K562 (cell line): ENCODE data around the gene NEDD4L. TPM values are rescaled to one million over a fixed set of nuclear protein-coding genes. Genes with fewer than 3 reads are reported as not detected.
A peak's percentile ranks its signal among the peaks of the same experiment; 100 is the strongest.

Experiments
- ATAC-seq: fragments of 200-7000 bp; cut with Tn5 transposase; 3 replicates; pipeline ENCODE4 v1.9.1; 2020; ENCODE audit warnings: moderate library complexity
- BruUV-seq: library from RNA; stranded (reverse); fragments of 400-500 nt; replicated peaks from 2 replicates; lab custom pipeline; 2021; lab: Mats Ljungman, UMichigan
- CTCF ChIA-PET: fragments of 300-600 bp; formaldehyde crosslinking; extraction: SDS; loops from one replicate; lab custom pipeline; 2021; ENCODE audit warnings: low intra/inter-chr PET ratio; lab: Yijun Ruan, JAX
- POLR2A ChIA-PET: fragments of 300-600, 350-650 bp; sonication (Branson Sonifier 250); formaldehyde crosslinking; extraction: SDS; loops from one replicate; lab custom pipeline; 2021; ENCODE audit warnings: antibody characterized with exemption, inconsistent platforms; lab: Yijun Ruan, JAX
- DNase-seq, 4 experiments: peaks; one replicate each; pipeline versions ENCODE4 v3.0.0 to v3.0.0-alpha.2; 2011 to 2018; ENCODE audit warnings: low spot score in 3 of 4, mixed read lengths in 3 of 4; ENCODE audit errors: extremely low read depth in 1 of 4
- FAIRE-seq: peaks from 2 replicates; lab custom pipeline; 2011; peaks lifted over from hg19 to GRCh38; lab: Jason Lieb, UNC
- H2AFZ ChIP-seq: 2 replicates; pipeline ENCODE4 v1.6.0; 2011; ENCODE audit warnings: low read depth, low read length, control low read depth, inconsistent platforms
- H3K27ac ChIP-seq: fragments of 200-600 bp; 3 replicates; pipeline ENCODE4 v1.8.0; 2011; ENCODE audit warnings: low read depth, mild to moderate bottlenecking, control low read depth, inconsistent platforms, low read length, moderate library complexity, mixed read lengths; ENCODE audit errors: extremely low read depth
- H3K27me3 ChIP-seq, 2 experiments: fragments of 300-600 bp in 1 of 2; 2 replicates in 1 of 2; 3 replicates in 1 of 2; pipeline versions ENCODE4 v1.6.0 to v1.8.0; 2011; ENCODE audit warnings: inconsistent platforms in 2 of 2, low read length in 2 of 2, mild to moderate bottlenecking in 1 of 2, mixed read lengths in 1 of 2, moderate library complexity in 1 of 2; ENCODE audit not compliant: control insufficient read depth in 2 of 2, insufficient read depth in 2 of 2
- H3K36me3 ChIP-seq: fragments of 300-600 bp; 3 replicates; pipeline ENCODE4 v1.8.0; 2011; ENCODE audit warnings: mild to moderate bottlenecking, low read length, inconsistent platforms; ENCODE audit not compliant: control insufficient read depth, insufficient read depth
- H3K4me1 ChIP-seq, 2 experiments: fragments of 200-600 bp in 1 of 2; replicated peaks in 1 of 2; 2 replicates in 1 of 2; 3 replicates in 1 of 2; pipeline versions ENCODE4 v1.5.1 to v1.8.0; 2011; ENCODE audit warnings: inconsistent platforms in 2 of 2, low read length in 2 of 2, mild to moderate bottlenecking in 1 of 2, mixed read lengths in 1 of 2, moderate library complexity in 1 of 2; ENCODE audit not compliant: control insufficient read depth in 2 of 2, insufficient read depth in 2 of 2
- H3K4me2 ChIP-seq: 2 replicates; pipeline ENCODE4 v1.6.1; 2011; ENCODE audit warnings: low read length, control low read depth, inconsistent platforms, mixed read lengths; ENCODE audit not compliant: insufficient read depth
- H3K4me3 ChIP-seq: fragments of 200-600 bp; sonication (generic), shearing (Covaris generic); 2 replicates; pipeline ENCODE4 v1.5.1; 2016; ENCODE audit warnings: control low read depth, inconsistent platforms
- H3K79me2 ChIP-seq: fragments of 200-600 bp; 3 replicates; pipeline ENCODE4 v1.8.0; 2011; ENCODE audit warnings: low read length, inconsistent platforms; ENCODE audit not compliant: control insufficient read depth, insufficient read depth
- H3K9ac ChIP-seq, 2 experiments: 2 replicates each; pipeline versions ENCODE4 v1.6.0 to v1.6.1; 2011; ENCODE audit warnings: low read depth in 2 of 2, low read length in 2 of 2, control low read depth in 1 of 2, inconsistent platforms in 1 of 2, mild to moderate bottlenecking in 1 of 2, mixed read lengths in 1 of 2; ENCODE audit not compliant: insufficient read depth in 1 of 2
- H3K9me1 ChIP-seq: one replicate; pipeline ENCODE4 v1.6.0; 2011; ENCODE audit warnings: inconsistent platforms, mild to moderate bottlenecking, low read length, moderate library complexity; ENCODE audit not compliant: control insufficient read depth, insufficient read depth
- H3K9me3 ChIP-seq: replicated peaks from 2 replicates; pipeline ENCODE4 v1.5.1; 2011; ENCODE audit warnings: low read depth, low read length, inconsistent platforms; ENCODE audit not compliant: control insufficient read depth, insufficient read depth
- H4K20me1 ChIP-seq: replicated peaks from 2 replicates; pipeline ENCODE4 v1.6.1; 2011; ENCODE audit warnings: low read length, inconsistent platforms, mixed read lengths; ENCODE audit not compliant: control insufficient read depth, insufficient read depth
- ARID1B ChIP-seq: fragments of 450-650 bp; IDR thresholded peaks from 2 replicates; pipeline ENCODE4 v1.6.1; 2016; ENCODE audit warnings: antibody characterized with exemption, mild to moderate bottlenecking, inconsistent platforms
- C11orf30 ChIP-seq: fragments of 450-650 bp; IDR thresholded peaks from 2 replicates; pipeline ENCODE4 v1.6.1; 2016; ENCODE audit warnings: low read depth, mild to moderate bottlenecking
- CTBP1 ChIP-seq: fragments of 450-650 bp; IDR thresholded peaks from 2 replicates; pipeline ENCODE4 v1.6.1; 2016; ENCODE audit warnings: borderline replicate concordance
- FOSL1 ChIP-seq: fragments of 200-800 bp; sonication (Bioruptor generic); conservative IDR thresholded peaks from 2 replicates; pipeline ENCODE4 v1.6.1; 2016; ENCODE audit warnings: missing genetic modification characterization, missing compliant biosample characterization
- FOXM1 ChIP-seq, 2 experiments: fragments of 450-650 bp in 1 of 2; sonication (generic) in 1 of 2; formaldehyde crosslinking in 1 of 2; IDR thresholded peaks; 2 replicates each; pipeline versions ENCODE4 v1.6.1 to v1.9.0; 2017 to 2022; ENCODE audit warnings: low read depth in 2 of 2, mild to moderate bottlenecking in 2 of 2, missing genetic modification reagents in 1 of 2, moderate library complexity in 1 of 2
- MEIS2 ChIP-seq: fragments of 450-650 bp; IDR thresholded peaks from 2 replicates; pipeline ENCODE4 v1.6.1; 2014; ENCODE audit warnings: mild to moderate bottlenecking; ENCODE audit not compliant: partially characterized antibody
- SMARCA4 ChIP-seq: fragments of 450-650 bp; IDR thresholded peaks from 2 replicates; pipeline ENCODE4 v1.6.1; 2016
- SMARCC2 ChIP-seq: fragments of 450-650 bp; IDR thresholded peaks from 2 replicates; pipeline ENCODE4 v1.6.1; 2017; ENCODE audit warnings: antibody characterized with exemption, moderate library complexity, mild to moderate bottlenecking, low read depth
- WGBS: fragments of 100-300 bp; shearing (Covaris generic); methylation state at CpG from one replicate; pipeline ENCODE4 v1.1.6; 2016; ENCODE audit warnings: low coverage, mixed read lengths; ENCODE audit not compliant: insufficient coverage; ENCODE audit errors: missing lambda C conversion rate; 5-methylcytosine and 5-hydroxymethylcytosine counted together
- in situ Hi-C: fragments of 300-500 bp; cut with MboI; formaldehyde crosslinking; loops from 4 replicates; pipeline ENCODE4 v1.15.0; 2018; ENCODE audit warnings: inconsistent platforms, mixed read lengths
- intact Hi-C: fragments of 100-400 bp; cut with micrococcal nuclease; formaldehyde crosslinking; loops from 2 replicates; pipeline ENCODE4 v1.14.2; 2022
- polyA plus RNA-seq, 8 experiments: library from polyadenylated mRNA; depleted of rRNA in 4 of 8; stranded (reverse) in 5 of 8; unstranded in 3 of 8; fragments of >200 nt; fragmentation: Nextera tagmentation in 2 of 8; fragmentation: Illumina TruSeq in 1 of 8; extraction: Ambion mirVana in 2 of 8; extraction: Trizol in 1 of 8; gene quantifications; 2 replicates each; pipeline versions ENCODE4 v1.2.1 to v1.2.3, GENCODE V29; 2011 to 2014; ENCODE audit warnings: inconsistent platforms in 1 of 8, missing spikeins in 1 of 8
- total RNA-seq, 7 experiments: library from RNA; depleted of rRNA in 6 of 7; stranded (reverse); fragments of >200 nt in 6 of 7; fragmentation: Illumina TruSeq in 2 of 7; extraction: Trizol in 2 of 7; gene quantifications; 2 replicates each; pipeline versions ENCODE4 v1.2.1 to v1.2.3, GENCODE V29; 2011 to 2021; ENCODE audit warnings: low replicate concordance in 1 of 7
- TF ChIP-seq, protein P1 (sequence below): fragments of 450-650 bp; IDR thresholded peaks from 2 replicates; pipeline ENCODE4 v1.6.1; 2016
- TF ChIP-seq, protein P2 (sequence below), 2 experiments: IDR thresholded peaks in 1 of 2; conservative IDR thresholded peaks in 1 of 2; 2 replicates each; pipeline ENCODE4 v1.6.1; 2016; ENCODE audit warnings: low read depth in 2 of 2, mild to moderate bottlenecking in 1 of 2, missing compliant biosample characterization in 1 of 2, missing genetic modification characterization in 1 of 2, moderate library complexity in 1 of 2
- TF ChIP-seq, protein P3 (sequence below), 2 experiments: fragments of 450-650 bp in 1 of 2; sonication (generic) in 1 of 2; formaldehyde crosslinking in 1 of 2; IDR thresholded peaks in 1 of 2; conservative IDR thresholded peaks in 1 of 2; 2 replicates each; pipeline versions ENCODE4 v1.6.1 to v1.8.1; 2016 to 2023; ENCODE audit warnings: mild to moderate bottlenecking in 2 of 2, moderate library complexity in 2 of 2, inconsistent platforms in 1 of 2, missing genetic modification reagents in 1 of 2

The NEDD4L gene
- total and polyA plus RNA-seq, 9 of the 15 experiments (the other 6 are each of a cell fraction or from before 2014, with no cell fraction given): 8.1 to 33.4 (median 19.9) TPM

DNA sequence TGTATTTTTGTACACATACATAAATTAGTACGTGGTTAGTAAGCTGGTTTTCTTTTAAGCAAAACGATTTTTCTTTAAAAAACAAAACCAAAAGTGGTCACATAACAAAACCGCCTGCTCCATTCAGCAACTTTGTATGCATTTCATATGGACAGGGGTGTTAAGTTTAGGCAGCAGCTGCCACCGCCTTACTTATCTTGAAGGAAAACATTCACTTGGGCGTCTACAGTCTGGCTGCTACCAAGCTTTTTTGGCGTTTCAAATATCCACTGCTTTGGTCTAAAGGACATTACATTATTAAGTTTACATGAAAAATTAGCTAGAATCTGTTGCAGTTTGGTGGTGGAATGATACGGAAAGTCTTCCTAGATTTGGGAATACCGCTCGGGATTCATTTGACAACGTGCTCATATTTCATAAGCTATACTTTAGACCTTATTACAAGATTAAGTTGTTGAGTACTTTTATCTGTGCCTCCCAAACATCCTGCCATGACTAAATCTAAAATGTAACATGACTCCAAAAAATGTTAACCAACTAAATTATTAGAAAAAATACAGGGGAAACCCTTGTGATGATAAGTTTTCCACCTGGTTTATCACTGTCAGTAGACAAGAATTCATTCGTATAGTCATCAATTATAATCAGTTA is 214.8 kb downstream of the NEDD4L start (continued):
- no peak for TF ChIP-seq CTBP1

DNA sequence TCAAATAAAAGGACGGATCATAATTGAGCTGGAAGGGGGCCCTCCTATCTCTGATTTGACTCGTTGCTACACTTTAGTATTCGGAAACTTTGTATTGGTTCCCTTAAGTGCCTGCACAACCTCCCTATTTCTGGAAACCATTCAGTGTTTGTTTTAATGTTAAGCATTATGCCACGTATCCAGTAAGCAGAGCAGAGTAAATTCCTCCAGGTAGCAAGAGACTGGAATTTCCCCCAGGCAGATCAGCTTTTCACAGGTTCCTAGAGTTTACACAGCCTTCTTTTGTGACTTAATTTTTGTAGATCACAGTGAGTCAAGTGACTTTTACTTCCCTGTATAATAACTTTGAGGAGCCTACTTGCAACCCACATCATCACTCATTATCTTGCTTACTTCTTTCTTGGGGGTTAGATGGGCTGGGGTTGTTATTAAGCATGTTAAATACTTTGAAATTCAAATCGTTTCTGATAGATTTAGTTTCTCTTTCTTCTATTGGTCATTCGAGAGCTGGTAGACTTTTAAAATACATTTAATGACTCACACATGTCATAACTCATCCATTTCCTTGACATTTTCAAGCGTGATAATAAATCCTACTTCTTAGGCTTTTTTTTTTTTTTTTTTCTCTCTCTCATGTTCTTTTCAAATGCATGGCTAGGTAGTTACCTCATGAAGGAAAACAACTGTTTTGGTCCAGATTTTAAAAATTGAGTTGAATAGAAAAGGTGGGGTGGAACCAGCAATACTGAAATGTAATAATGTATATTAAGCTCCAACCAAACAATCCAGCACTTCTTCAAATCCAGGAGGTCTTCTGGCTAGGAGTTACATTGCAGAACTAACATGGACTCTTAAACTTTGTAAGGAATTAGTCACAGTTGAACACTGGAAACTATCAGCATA is 219.3 kb downstream of the NEDD4L start:
- peaks cover 7% of the 10 kb centered on the region for H3K9me3 ChIP-seq
- peak overlapping the region in 1 of 2 experiments; percentile 43; a peak in 1 of 4 replicates for H3K9ac ChIP-seq
- no peaks in the 10 kb centered on the region for H3K27me3 ChIP-seq
- no peaks in the 10 kb centered on the region for H3K9me1 ChIP-seq
- peak in 2 of 4 experiments; percentile 21 to 27 for DNase-seq
- intact Hi-C loops: no loop called here
- BruUV-seq: no TSS peak
- no peaks in the 10 kb centered on the region for H4K20me1 ChIP-seq
- peaks cover 9% of the 10 kb centered on the region; the same call in 1 of the 3 replicates for H3K79me2 ChIP-seq
- peak overlapping the region; percentile 58 for H2AFZ ChIP-seq
- FAIRE-seq: no peak
- 18% methylated on average over 7 of the region's 7 CpGs for WGBS
- H3K4me2 ChIP-seq: peak overlapping the region; percentile 55
- ChIA-PET POLR2A (interaction anchor here (0.6 to 1.4 kb wide), 2 partner anchors 39 to 42 kb away, joined by 3 read pairs; no protein-coding TSS in a partner anchor), CTCF (no interaction called here)
- peak; percentile 13; the same call in 1 of the 3 replicates for ATAC-seq
- in situ Hi-C loops: no loop called here
- H3K4me1 ChIP-seq: peaks cover 0 to 27% of the 10 kb centered on the region in 2 experiments; a peak in 2 of 5 replicates
- no peaks in the 10 kb centered on the region for H3K36me3 ChIP-seq
- no peak overlapping the region for H3K4me3 ChIP-seq
- peak overlapping the region; percentile 73 for H3K27ac ChIP-seq
- TF ChIP-seq ARID1B (0 out of 2 replicates have a peak, but pooled peaks have one; percentile 35), SMARCA4 (0 out of 2 replicates have a peak, but pooled peaks have one; percentile 39), FOSL1 (tag) (peak; percentile 79), C11orf30 (no peak), SMARCC2 (0 out of 2 replicates have a peak, but pooled peaks have one; percentile 35), MEIS2 (peak; percentile 95), FOXM1 (IDR thresholded peaks at IDR 0.05; ENCODE audit: low read depth) (peak; percentile 78), FOXM1 (CRISPR knock-in tag; IDR thresholded peaks at IDR 0.05; ENCODE audit: low read depth) (no peak)
- TF ChIP-seq, protein P1, sequence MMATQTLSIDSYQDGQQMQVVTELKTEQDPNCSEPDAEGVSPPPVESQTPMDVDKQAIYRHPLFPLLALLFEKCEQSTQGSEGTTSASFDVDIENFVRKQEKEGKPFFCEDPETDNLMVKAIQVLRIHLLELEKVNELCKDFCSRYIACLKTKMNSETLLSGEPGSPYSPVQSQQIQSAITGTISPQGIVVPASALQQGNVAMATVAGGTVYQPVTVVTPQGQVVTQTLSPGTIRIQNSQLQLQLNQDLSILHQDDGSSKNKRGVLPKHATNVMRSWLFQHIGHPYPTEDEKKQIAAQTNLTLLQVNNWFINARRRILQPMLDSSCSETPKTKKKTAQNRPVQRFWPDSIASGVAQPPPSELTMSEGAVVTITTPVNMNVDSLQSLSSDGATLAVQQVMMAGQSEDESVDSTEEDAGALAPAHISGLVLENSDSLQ: peak; percentile 92
- TF ChIP-seq, protein P2, sequence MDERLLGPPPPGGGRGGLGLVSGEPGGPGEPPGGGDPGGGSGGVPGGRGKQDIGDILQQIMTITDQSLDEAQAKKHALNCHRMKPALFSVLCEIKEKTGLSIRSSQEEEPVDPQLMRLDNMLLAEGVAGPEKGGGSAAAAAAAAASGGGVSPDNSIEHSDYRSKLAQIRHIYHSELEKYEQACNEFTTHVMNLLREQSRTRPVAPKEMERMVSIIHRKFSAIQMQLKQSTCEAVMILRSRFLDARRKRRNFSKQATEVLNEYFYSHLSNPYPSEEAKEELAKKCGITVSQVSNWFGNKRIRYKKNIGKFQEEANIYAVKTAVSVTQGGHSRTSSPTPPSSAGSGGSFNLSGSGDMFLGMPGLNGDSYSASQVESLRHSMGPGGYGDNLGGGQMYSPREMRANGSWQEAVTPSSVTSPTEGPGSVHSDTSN (CRISPR knock-in tag; IDR thresholded peaks at IDR 0.05; ENCODE audit: low read depth): no peak
- TF ChIP-seq, protein P2 (tag; conservative IDR thresholded peaks at IDR 0.05; ENCODE audit: low read depth): peak; percentile 91
- TF ChIP-seq, protein P3, sequence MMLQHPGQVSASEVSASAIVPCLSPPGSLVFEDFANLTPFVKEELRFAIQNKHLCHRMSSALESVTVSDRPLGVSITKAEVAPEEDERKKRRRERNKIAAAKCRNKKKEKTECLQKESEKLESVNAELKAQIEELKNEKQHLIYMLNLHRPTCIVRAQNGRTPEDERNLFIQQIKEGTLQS (IDR thresholded peaks at IDR 0.05): peak; percentile 81
- TF ChIP-seq, protein P3 (CRISPR knock-in tag; conservative IDR thresholded peaks at IDR 0.05): no peak
